ENCODE results near the gene NAA25. TPM values are rescaled to one million over a fixed set of nuclear protein-coding genes. Genes with fewer than 3 reads are reported as not detected.

NAA25 gene
- total and polyA plus RNA-seq, 2 of the 4 experiments (the other 2 are of a cell fraction): 10.3 to 25.5 TPM

- Histone ChIP-seq H3K36me3 (ENCODE audit: control insufficient read depth, insufficient read depth, low read length) (no peaks in the 10 kb centered on the region), H3K9me1 (ENCODE audit: insufficient read depth, low read length) (peaks cover 7% of the 10 kb centered on the region), H2BK20ac (ENCODE audit: low read depth, low read length) (0 out of 2 replicates have a peak overlapping the region, but pooled peaks have one; percentile 20), H3K4me3 (ENCODE audit: insufficient read depth, low read depth, low read length) (no peak overlapping the region), H3K56ac (ENCODE audit: extremely low read depth, insufficient read depth, low read length) (no peak overlapping the region), H2BK15ac (ENCODE audit: low read depth, low read length) (no peak overlapping the region), H3K4ac (ENCODE audit: low read depth, low read length) (no peak overlapping the region), H2AK5ac (ENCODE audit: low read depth, low read length) (no peak overlapping the region), H3K18ac (ENCODE audit: low read depth, low read length) (no peak overlapping the region), H2AK9ac (replicated peaks; ENCODE audit: low read depth, low read length, poor library complexity) (no peak overlapping the region), H4K20me1 (ENCODE audit: insufficient read depth, low read length) (no peaks in the 10 kb centered on the region), H3K4me1 (ENCODE audit: control insufficient read depth, insufficient read depth, low read length) (peaks cover 15% of the 10 kb centered on the region), H3K27me3 (ENCODE audit: control insufficient read depth, insufficient read depth, low read length) (no peaks in the 10 kb centered on the region), H3K23ac (ENCODE audit: low read depth, low read length) (no peak overlapping the region), H4K8ac (ENCODE audit: low read depth in 2 of 2, low read length in 2 of 2) (no peak overlapping the region; a peak in 1 of 4 replicates), H3K14ac (replicated peaks; ENCODE audit: low read depth, low read length) (no peak overlapping the region), H3K9me3 (ENCODE audit: control insufficient read depth, insufficient read depth, low read length) (no peaks in the 10 kb centered on the region), H2BK5ac (ENCODE audit: low read depth, low read length, poor library complexity, severe bottlenecking) (no peak overlapping the region), H3K9ac (ENCODE audit: low read depth, low read length) (no peak overlapping the region), H4K5ac (ENCODE audit: low read depth, low read length) (no peak overlapping the region), H3K4me2 (ENCODE audit: low read depth, low read length) (no peak overlapping the region), H4K91ac (ENCODE audit: insufficient read depth, low read depth, low read length) (no peak overlapping the region), H3K27ac (ENCODE audit: insufficient read depth, low read length) (no peak overlapping the region), H3K79me1 (ENCODE audit: low read depth in 1 of 2, low read length in 2 of 2) (peaks cover 0 to 4% of the 10 kb centered on the region in 2 experiments; a peak in 1 of 4 replicates), H2AFZ (replicated peaks; ENCODE audit: low read length, poor library complexity) (no peak overlapping the region), H2BK120ac (ENCODE audit: low read depth, low read length) (no peak overlapping the region)
- WGBS, 2 experiments (ENCODE audit: extremely low coverage in 2 of 2, insufficient read length in 1 of 2): no CpG with 5 or more reads among the region's 6 CpGs
- intact Hi-C loops (cut with micrococcal nuclease): no loop called here
- dilution Hi-C loops (cut with HindIII; ENCODE audit: low sequenced_read_pairs, unreplicated experiment): no loop called here
- no TSS peak for BruUV-seq (replicated peaks)
- no peak for ATAC-seq (ENCODE audit: low read depth)
- in situ Hi-C loops (cut with MboI; ENCODE audit: low sequenced_read_pairs): no loop called here
- no peak for DNase-seq
- POLR2A ChIA-PET (ENCODE audit: unreplicated experiment): no interaction called here
- CTCF ChIA-PET: no interaction called here
- TF ChIP-seq CTCF (conservative IDR thresholded peaks at IDR 0.05; ENCODE audit: low read depth, low read length) (no peak), USF2 (IDR thresholded peaks at IDR 0.05; ENCODE audit: low read depth, low read length) (no peak), RCOR1 (IDR thresholded peaks at IDR 0.05; ENCODE audit: insufficient replicate concordance, low read length) (no peak)
Observed at GRCh38 chr12:112115259-112116045, 6.9 kb upstream of the NAA25 start.

All from IMR-90 (cell line).